Testis (tissue), 2 donors: ENCODE results near the gene CAMSAP3.

Experiments
- CTCF ChIP-seq, 3 experiments: fragments of 450-650 bp in 2 of 3; fragments of 200-600 bp in 1 of 3; sonication (generic) in 1 of 3; IDR thresholded peaks; one replicate each; pipeline ENCODE4 v1.5.1; 2016 to 2019; ENCODE audit warnings: antibody characterized with exemption in 3 of 3, mild to moderate bottlenecking in 2 of 3, moderate library complexity in 1 of 3
- POLR2A ChIP-seq: fragments of 450-650 bp; IDR thresholded peaks from one replicate; pipeline ENCODE4 v1.6.1; 2017; ENCODE audit warnings: antibody characterized with exemption, mild to moderate bottlenecking, moderate library complexity

- no peak for TF ChIP-seq CTCF (IDR thresholded peaks at IDR 0.05)
- no peak for TF ChIP-seq POLR2A
Observed at GRCh38 chr19:7560255-7560654, 35.4 kb upstream of the CAMSAP3 start.
